Measurements from ENCODE around the gene EIF3D.

DNA sequence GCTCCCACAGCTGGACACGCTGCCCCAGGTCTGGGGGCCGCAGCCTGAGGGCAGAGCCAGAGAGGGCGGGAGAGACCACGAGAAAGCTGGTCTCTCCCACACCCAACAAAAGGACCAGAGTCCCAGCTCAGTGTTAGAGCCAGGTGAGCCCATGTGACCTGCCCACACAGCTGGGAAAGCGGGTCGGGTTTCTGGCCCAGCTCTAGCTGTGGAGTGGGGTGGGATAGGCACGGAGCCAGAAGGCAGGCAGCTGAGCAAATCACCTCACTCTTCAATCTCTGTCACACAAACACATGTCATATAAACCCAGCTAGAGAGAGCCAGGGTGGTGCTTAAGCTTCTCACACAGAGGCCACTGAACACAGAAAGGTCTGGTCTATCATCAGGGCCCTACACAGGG lies 7.8 kb upstream of the EIF3D start:
- TF ChIP-seq, protein P1, sequence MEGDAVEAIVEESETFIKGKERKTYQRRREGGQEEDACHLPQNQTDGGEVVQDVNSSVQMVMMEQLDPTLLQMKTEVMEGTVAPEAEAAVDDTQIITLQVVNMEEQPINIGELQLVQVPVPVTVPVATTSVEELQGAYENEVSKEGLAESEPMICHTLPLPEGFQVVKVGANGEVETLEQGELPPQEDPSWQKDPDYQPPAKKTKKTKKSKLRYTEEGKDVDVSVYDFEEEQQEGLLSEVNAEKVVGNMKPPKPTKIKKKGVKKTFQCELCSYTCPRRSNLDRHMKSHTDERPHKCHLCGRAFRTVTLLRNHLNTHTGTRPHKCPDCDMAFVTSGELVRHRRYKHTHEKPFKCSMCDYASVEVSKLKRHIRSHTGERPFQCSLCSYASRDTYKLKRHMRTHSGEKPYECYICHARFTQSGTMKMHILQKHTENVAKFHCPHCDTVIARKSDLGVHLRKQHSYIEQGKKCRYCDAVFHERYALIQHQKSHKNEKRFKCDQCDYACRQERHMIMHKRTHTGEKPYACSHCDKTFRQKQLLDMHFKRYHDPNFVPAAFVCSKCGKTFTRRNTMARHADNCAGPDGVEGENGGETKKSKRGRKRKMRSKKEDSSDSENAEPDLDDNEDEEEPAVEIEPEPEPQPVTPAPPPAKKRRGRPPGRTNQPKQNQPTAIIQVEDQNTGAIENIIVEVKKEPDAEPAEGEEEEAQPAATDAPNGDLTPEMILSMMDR (conservative IDR thresholded peaks at IDR 0.05) = no peak
- no peak for TF ChIP-seq ZFX (IDR thresholded peaks at IDR 0.05)
